Central memory CD8-positive, alpha-beta T cell (primary cell): Measurements from ENCODE around the gene KRT83.

Source experiments
- ATAC-seq: fragments of 150-1000 bp; cut with Tn5 transposase; replicated peaks from 2 replicates; pipeline ENCODE4 v1.10.0; 2022; ENCODE audit warnings: mild to moderate bottlenecking, moderate FRiP score, moderate number of reproducible peaks; ENCODE audit not compliant: poor library complexity, severe bottlenecking; ENCODE audit errors: extremely low read depth
- DNase-seq, 2 donors: peaks; one replicate each; pipeline ENCODE4 v3.0.0; 2021; ENCODE audit warnings: low spot score in 2 of 2
- H3K27ac Mint-ChIP-seq: one replicate; pipeline ENCODE4 v1.8.0; 2022; ENCODE audit warnings: low read depth, mild to moderate bottlenecking, moderate library complexity, mixed read lengths
- H3K27me3 Mint-ChIP-seq: one replicate; pipeline ENCODE4 v1.8.0; 2022; ENCODE audit warnings: mixed read lengths
- H3K36me3 Mint-ChIP-seq: one replicate; pipeline ENCODE4 v1.8.0; 2022; ENCODE audit warnings: mild to moderate bottlenecking, moderate library complexity, mixed read lengths; ENCODE audit not compliant: insufficient read depth
- H3K4me1 Mint-ChIP-seq: one replicate; pipeline ENCODE4 v1.8.0; 2022; ENCODE audit warnings: mixed read lengths
- H3K4me3 Mint-ChIP-seq: one replicate; pipeline ENCODE4 v1.8.0; 2022; ENCODE audit warnings: mild to moderate bottlenecking, moderate library complexity, mixed read lengths
- H3K9me3 Mint-ChIP-seq: one replicate; pipeline ENCODE4 v1.8.0; 2022; ENCODE audit warnings: mixed read lengths

KRT83 gene

GRCh38 chr12:52284562-52285171 lies 36.5 kb downstream of the KRT83 start:
- Mint-ChIP-seq H3K36me3 (peaks cover 2% of the 10 kb centered on the region), H3K27ac (no peak overlapping the region), H3K9me3 (no peaks in the 10 kb centered on the region), H3K4me3 (no peak overlapping the region), H3K27me3 (peaks cover 16% of the 10 kb centered on the region), H3K4me1 (peaks cover 15% of the 10 kb centered on the region)
- DNase-seq (no peak), ATAC-seq (no peak)

- DNase-seq (no peak), ATAC-seq (no peak)
- H3K9me3 Mint-ChIP-seq = no peaks in the 10 kb centered on the region
- H3K4me1 Mint-ChIP-seq = peaks cover 6% of the 10 kb centered on the region
- no peak overlapping the region for H3K27ac Mint-ChIP-seq
- H3K4me3 Mint-ChIP-seq = no peak overlapping the region
- peaks cover 2% of the 10 kb centered on the region for H3K36me3 Mint-ChIP-seq
- peaks cover 53% of the 10 kb centered on the region for H3K27me3 Mint-ChIP-seq
Measured at GRCh38 chr12:52280796-52281560, 40.2 kb downstream of the KRT83 start.

GRCh38 chr12:52280319-52280795 lies 40.8 kb downstream of the KRT83 start:
- Mint-ChIP-seq H3K36me3 (peaks cover 2% of the 10 kb centered on the region), H3K4me1 (peaks cover 6% of the 10 kb centered on the region), H3K27ac (no peak overlapping the region), H3K4me3 (no peak overlapping the region), H3K27me3 (peaks cover 58% of the 10 kb centered on the region), H3K9me3 (no peaks in the 10 kb centered on the region)
- no peak for DNase-seq
- ATAC-seq = no peak

GRCh38 chr12:52279422-52280318 lies 41.5 kb downstream of the KRT83 start:
- peaks cover 2% of the 10 kb centered on the region for H3K36me3 Mint-ChIP-seq
- H3K4me1 Mint-ChIP-seq = peaks cover 6% of the 10 kb centered on the region
- H3K27ac Mint-ChIP-seq = no peak overlapping the region
- H3K9me3 Mint-ChIP-seq = no peaks in the 10 kb centered on the region
- ATAC-seq (no peak), DNase-seq (no peak)
- no peak overlapping the region for H3K4me3 Mint-ChIP-seq
- peaks cover 64% of the 10 kb centered on the region for H3K27me3 Mint-ChIP-seq

- peaks cover 2% of the 10 kb centered on the region for H3K36me3 Mint-ChIP-seq
- H3K27me3 Mint-ChIP-seq = peaks cover 71% of the 10 kb centered on the region
- no peak overlapping the region for H3K4me3 Mint-ChIP-seq
- no peak overlapping the region for H3K27ac Mint-ChIP-seq
- DNase-seq (peak; percentile 44 to 63), ATAC-seq (peak; percentile 70)
- H3K9me3 Mint-ChIP-seq = no peaks in the 10 kb centered on the region
- H3K4me1 Mint-ChIP-seq = peaks cover 6% of the 10 kb centered on the region
Measured at GRCh38 chr12:52278575-52279421, 42.4 kb downstream of the KRT83 start.

GRCh38 chr12:52277486-52278245 lies 43.5 kb downstream of the KRT83 start:
- peaks cover 2% of the 10 kb centered on the region for H3K36me3 Mint-ChIP-seq
- no peak overlapping the region for H3K27ac Mint-ChIP-seq
- DNase-seq = no peak
- ATAC-seq = no peak
- no peak overlapping the region for H3K4me3 Mint-ChIP-seq
- H3K9me3 Mint-ChIP-seq = no peaks in the 10 kb centered on the region
- peaks cover 6% of the 10 kb centered on the region for H3K4me1 Mint-ChIP-seq
- H3K27me3 Mint-ChIP-seq = peaks cover 66% of the 10 kb centered on the region

- H3K9me3 Mint-ChIP-seq = no peaks in the 10 kb centered on the region
- H3K4me3 Mint-ChIP-seq = no peak overlapping the region
- H3K27ac Mint-ChIP-seq = no peak overlapping the region
- peaks cover 6% of the 10 kb centered on the region for H3K4me1 Mint-ChIP-seq
- DNase-seq = no peak
- H3K36me3 Mint-ChIP-seq = no peaks in the 10 kb centered on the region
- no peak for ATAC-seq
- peaks cover 76% of the 10 kb centered on the region for H3K27me3 Mint-ChIP-seq
Measured at GRCh38 chr12:52275686-52276085, 45.5 kb downstream of the KRT83 start.

GRCh38 chr12:52274521-52275120 lies 46.6 kb downstream of the KRT83 start, which contains the start of gene KRT86:
Gene KRT86 (plus strand): TSS chr12:52274645. CDS start chr12:52301917, 27,272 bp downstream.
- Mint-ChIP-seq H3K9me3 (no peaks in the 10 kb centered on the region), H3K27me3 (peaks cover 76% of the 10 kb centered on the region), H3K36me3 (peaks cover 2% of the 10 kb centered on the region), H3K4me3 (no peak within 1 kb of the TSS), H3K27ac (no peak within 1 kb of the TSS), H3K4me1 (peaks cover 6% of the 10 kb centered on the region)
- DNase-seq (no peak), ATAC-seq (no peak)

- H3K27ac Mint-ChIP-seq = no peak overlapping the region
- H3K4me1 Mint-ChIP-seq = no peaks in the 10 kb centered on the region
- no peak for DNase-seq
- peaks cover 2% of the 10 kb centered on the region for H3K36me3 Mint-ChIP-seq
- no peak overlapping the region for H3K4me3 Mint-ChIP-seq
- no peak for ATAC-seq
- H3K9me3 Mint-ChIP-seq = no peaks in the 10 kb centered on the region
- H3K27me3 Mint-ChIP-seq = peaks cover 45% of the 10 kb centered on the region
Measured at GRCh38 chr12:52271158-52271557, 50.0 kb downstream of the KRT83 start.

GRCh38 chr12:52270541-52271070 lies 50.6 kb downstream of the KRT83 start:
- H3K9me3 Mint-ChIP-seq = no peaks in the 10 kb centered on the region
- H3K4me1 Mint-ChIP-seq = no peaks in the 10 kb centered on the region
- no peak overlapping the region for H3K4me3 Mint-ChIP-seq
- peaks cover 2% of the 10 kb centered on the region for H3K36me3 Mint-ChIP-seq
- DNase-seq (no peak), ATAC-seq (no peak)
- H3K27ac Mint-ChIP-seq = no peak overlapping the region
- H3K27me3 Mint-ChIP-seq = peaks cover 40% of the 10 kb centered on the region

GRCh38 chr12:52268212-52268611 lies 53.0 kb downstream of the KRT83 start:
- ATAC-seq (no peak), DNase-seq (no peak)
- Mint-ChIP-seq H3K27me3 (peaks cover 25% of the 10 kb centered on the region), H3K4me3 (no peak overlapping the region), H3K9me3 (no peaks in the 10 kb centered on the region), H3K4me1 (no peaks in the 10 kb centered on the region), H3K27ac (no peak overlapping the region), H3K36me3 (peaks cover 2% of the 10 kb centered on the region)
